Upper lobe of left lung (tissue), 4 donors: ENCODE data around the gene JDP2.

Experiments used
- CTCF ChIP-seq, 6 experiments: fragments of 450-650 bp in 4 of 6; fragments of 200-600 bp in 2 of 6; sonication (generic) in 2 of 6; IDR thresholded peaks; one replicate each; pipeline ENCODE4 v1.5.1; 2016 to 2019; ENCODE audit warnings: antibody characterized with exemption in 6 of 6
- EP300 ChIP-seq, 4 donors: sonication (generic); formaldehyde crosslinking; IDR thresholded peaks; one replicate each; pipeline ENCODE4 v1.5.1; 2017; ENCODE audit warnings: antibody characterized with exemption in 4 of 4, control low read depth in 2 of 4

- TF ChIP-seq CTCF (IDR thresholded peaks at IDR 0.05) (no peak), EP300 (IDR thresholded peaks at IDR 0.05) (no peak)
These were observed 41.3 kb downstream of the JDP2 start for GRCh38 chr14:75469164-75469563.
